Measurements from ENCODE around the gene GRIA4. TPM values are rescaled to one million over a fixed set of nuclear protein-coding genes. Genes with fewer than 3 reads are reported as not detected.

Gene GRIA4
- total RNA-seq, 4 donors from 2014 or later, result 0.08 to 1.0 (median 0.76) TPM

DNA sequence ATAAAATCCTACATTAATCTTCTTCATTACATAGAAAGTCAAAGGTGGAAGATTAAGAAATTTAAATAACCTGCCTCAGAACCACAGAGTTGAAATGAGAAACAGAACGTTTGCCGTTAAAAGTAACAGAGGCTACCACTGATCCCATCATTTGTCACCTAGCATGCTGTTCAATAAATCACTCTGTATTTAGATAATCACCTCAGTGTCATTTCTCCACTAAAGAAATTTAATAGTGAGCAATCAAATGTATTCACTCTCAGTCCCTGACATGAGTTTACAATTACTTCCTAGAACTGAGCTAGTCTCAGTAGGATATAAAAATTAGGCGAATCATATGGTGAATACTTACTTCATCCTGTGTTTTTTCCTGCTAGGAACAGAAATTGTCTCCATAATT lies 242.5 kb downstream of the GRIA4 start:
- TF ChIP-seq, protein P1, sequence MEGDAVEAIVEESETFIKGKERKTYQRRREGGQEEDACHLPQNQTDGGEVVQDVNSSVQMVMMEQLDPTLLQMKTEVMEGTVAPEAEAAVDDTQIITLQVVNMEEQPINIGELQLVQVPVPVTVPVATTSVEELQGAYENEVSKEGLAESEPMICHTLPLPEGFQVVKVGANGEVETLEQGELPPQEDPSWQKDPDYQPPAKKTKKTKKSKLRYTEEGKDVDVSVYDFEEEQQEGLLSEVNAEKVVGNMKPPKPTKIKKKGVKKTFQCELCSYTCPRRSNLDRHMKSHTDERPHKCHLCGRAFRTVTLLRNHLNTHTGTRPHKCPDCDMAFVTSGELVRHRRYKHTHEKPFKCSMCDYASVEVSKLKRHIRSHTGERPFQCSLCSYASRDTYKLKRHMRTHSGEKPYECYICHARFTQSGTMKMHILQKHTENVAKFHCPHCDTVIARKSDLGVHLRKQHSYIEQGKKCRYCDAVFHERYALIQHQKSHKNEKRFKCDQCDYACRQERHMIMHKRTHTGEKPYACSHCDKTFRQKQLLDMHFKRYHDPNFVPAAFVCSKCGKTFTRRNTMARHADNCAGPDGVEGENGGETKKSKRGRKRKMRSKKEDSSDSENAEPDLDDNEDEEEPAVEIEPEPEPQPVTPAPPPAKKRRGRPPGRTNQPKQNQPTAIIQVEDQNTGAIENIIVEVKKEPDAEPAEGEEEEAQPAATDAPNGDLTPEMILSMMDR (IDR thresholded peaks at IDR 0.05), result no peak
- TF ChIP-seq POLR2A (IDR thresholded peaks at IDR 0.05), result no peak
- 58 to 65% methylated on average over 3 of the region's 3 CpGs for WGBS, 2 donors
- no peak overlapping the region for H3K4me3 ChIP-seq (ENCODE audit: low read depth, poor library complexity, severe bottlenecking)
- no peak for DNase-seq (ENCODE audit: low spot score in 2 of 2)
- intact Hi-C loops (cut with DNase I; ENCODE audit: low total_unique reads), result no loop called here

DNA sequence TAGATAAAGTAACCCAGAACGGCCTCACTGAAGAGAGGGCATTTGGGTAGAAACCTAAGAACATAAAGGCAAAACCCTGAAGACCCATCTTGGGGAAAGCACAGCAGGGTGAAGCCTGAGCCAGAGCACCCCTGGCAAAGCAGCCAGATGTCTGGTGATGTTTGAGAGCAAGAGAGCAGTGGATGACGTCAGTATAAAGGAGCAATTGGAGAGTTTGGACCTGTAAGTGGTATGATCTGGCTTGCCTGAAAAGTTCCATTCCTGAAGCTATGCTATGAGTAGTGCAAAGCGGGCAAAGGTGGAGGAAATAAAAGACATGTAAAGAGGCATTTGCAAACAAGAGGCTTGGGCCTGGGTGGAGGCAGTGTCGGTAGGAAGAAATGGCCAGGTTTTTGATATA lies 244.4 kb downstream of the GRIA4 start:
- no peak for DNase-seq (ENCODE audit: low spot score in 2 of 2)
- intact Hi-C loops (cut with DNase I; ENCODE audit: low total_unique reads), result no loop called here
- no peak overlapping the region for H3K4me3 ChIP-seq (ENCODE audit: low read depth, poor library complexity, severe bottlenecking)
- TF ChIP-seq, protein P1 (IDR thresholded peaks at IDR 0.05), result no peak
- TF ChIP-seq POLR2A (IDR thresholded peaks at IDR 0.05), result no peak
- WGBS, 2 donors, result 72 to 79% methylated on average over 4 of the region's 4 CpGs

DNA sequence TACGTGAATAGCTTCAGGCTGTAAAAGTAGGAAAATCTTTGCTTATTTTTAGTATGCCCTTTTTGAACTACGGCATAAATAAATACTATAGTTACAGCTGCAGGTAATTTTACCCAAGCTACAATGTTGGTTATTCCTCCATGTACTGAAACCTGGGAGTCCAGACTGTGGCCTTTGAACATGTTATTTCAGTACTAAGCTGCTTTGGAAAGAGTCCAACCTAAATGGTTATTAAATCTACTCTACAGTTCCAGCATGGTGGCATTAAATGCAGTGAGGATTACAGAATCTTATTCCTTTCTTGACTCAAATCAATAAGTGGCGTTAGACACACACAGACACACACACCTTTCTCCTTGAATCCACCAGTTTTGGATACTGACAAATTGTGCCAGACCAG lies 247.1 kb downstream of the GRIA4 start:
- H3K4me3 ChIP-seq (ENCODE audit: low read depth, poor library complexity, severe bottlenecking), result no peak overlapping the region
- intact Hi-C loops (cut with DNase I; ENCODE audit: low total_unique reads), result no loop called here
- no peak for TF ChIP-seq POLR2A (IDR thresholded peaks at IDR 0.05)
- TF ChIP-seq, protein P1 (IDR thresholded peaks at IDR 0.05), result no peak
- 69 to 78% methylated on average over 3 of the region's 3 CpGs for WGBS, 2 donors
- no peak for DNase-seq (ENCODE audit: low spot score in 2 of 2)

DNA sequence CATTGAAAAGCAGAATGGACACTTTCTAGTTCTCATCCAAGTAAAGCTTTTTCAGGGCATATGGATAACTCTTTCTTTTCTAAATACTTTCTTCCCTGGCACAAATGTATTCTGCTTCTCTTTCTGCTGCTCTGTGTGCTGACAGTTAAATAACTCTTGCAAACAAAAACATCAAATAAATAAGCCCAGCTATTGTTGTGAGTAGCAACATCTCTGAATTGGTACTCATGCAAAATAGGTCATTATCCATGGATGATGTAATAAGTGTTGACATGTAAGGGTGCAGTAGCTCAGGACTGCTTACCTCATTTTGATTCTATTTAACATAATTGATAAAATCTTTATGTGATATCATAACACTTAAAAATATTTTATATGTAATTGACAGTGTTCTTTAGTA lies 247.9 kb downstream of the GRIA4 start:
- no peak for TF ChIP-seq POLR2A (IDR thresholded peaks at IDR 0.05)
- TF ChIP-seq, protein P1 (IDR thresholded peaks at IDR 0.05), result no peak
- intact Hi-C loops (cut with DNase I; ENCODE audit: low total_unique reads), result no loop called here
- H3K4me3 ChIP-seq (ENCODE audit: low read depth, poor library complexity, severe bottlenecking), result no peak overlapping the region
- DNase-seq (ENCODE audit: low spot score in 2 of 2), result no peak

DNA sequence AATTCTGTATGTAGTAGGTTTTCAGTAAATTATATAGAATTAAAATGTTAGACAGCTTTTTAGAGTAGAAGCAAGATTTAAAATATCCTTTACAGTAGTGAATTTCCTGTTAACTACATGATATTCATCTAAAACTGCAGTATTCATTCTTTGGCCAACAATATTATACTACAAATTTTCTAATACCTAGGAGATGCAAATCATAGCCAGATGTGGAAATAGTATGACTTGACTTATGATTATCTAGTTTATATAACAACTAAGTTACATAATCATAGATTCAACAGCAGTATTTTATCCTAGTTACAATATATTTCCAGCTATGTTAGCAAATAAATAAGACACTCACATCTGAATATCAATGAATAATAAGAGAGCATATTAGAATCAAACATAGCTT lies 249.0 kb downstream of the GRIA4 start:
- no peak overlapping the region for H3K4me3 ChIP-seq (ENCODE audit: low read depth, poor library complexity, severe bottlenecking)
- intact Hi-C loops (cut with DNase I; ENCODE audit: low total_unique reads), result no loop called here
- TF ChIP-seq POLR2A (IDR thresholded peaks at IDR 0.05), result no peak
- TF ChIP-seq, protein P1 (IDR thresholded peaks at IDR 0.05), result no peak
- DNase-seq (ENCODE audit: low spot score in 2 of 2), result no peak

DNA sequence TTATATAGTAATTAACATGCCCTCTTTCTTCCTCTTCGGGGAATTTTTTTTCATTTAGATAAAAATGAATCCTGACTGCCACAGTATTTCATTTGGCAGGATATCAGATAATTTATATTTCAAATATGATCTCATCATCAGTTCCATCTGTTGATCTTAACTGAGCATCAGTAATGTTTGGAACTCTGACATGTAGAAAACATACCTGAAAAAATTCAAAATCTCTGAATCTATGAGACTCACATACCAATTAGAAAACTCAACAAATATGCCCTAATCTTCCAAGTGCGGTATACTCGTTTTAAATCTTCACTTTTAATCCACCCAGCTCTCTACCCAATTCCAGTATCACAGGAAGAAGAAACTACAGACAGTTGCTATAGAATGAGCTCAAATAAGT lies 250.2 kb downstream of the GRIA4 start:
- 54 to 55% methylated on average over 3 of the region's 3 CpGs for WGBS, 2 donors
- no peak for DNase-seq (ENCODE audit: low spot score in 2 of 2)
- TF ChIP-seq, protein P1 (IDR thresholded peaks at IDR 0.05), result no peak
- no peak for TF ChIP-seq POLR2A (IDR thresholded peaks at IDR 0.05)
- H3K4me3 ChIP-seq (ENCODE audit: low read depth, poor library complexity, severe bottlenecking), result no peak overlapping the region
- intact Hi-C loops (cut with DNase I; ENCODE audit: low total_unique reads), result no loop called here

All from lower leg skin (tissue), 4 donors.